Activated CD8-positive, alpha-beta memory T cell treated with anti-CD3 and anti-CD28 coated beads for 24 hours (primary cell): ENCODE results near the gene ANKRD13C.
"Not testable (repeated sequence)": the region's sequence is repeated elsewhere in the genome, so short reads cannot be mapped to it uniquely, and the experiment has no call there.

Source experiments
- DNase-seq: peaks from one replicate; pipeline ENCODE4 v3.0.0-alpha.2; 2020

ANKRD13C gene

DNA sequence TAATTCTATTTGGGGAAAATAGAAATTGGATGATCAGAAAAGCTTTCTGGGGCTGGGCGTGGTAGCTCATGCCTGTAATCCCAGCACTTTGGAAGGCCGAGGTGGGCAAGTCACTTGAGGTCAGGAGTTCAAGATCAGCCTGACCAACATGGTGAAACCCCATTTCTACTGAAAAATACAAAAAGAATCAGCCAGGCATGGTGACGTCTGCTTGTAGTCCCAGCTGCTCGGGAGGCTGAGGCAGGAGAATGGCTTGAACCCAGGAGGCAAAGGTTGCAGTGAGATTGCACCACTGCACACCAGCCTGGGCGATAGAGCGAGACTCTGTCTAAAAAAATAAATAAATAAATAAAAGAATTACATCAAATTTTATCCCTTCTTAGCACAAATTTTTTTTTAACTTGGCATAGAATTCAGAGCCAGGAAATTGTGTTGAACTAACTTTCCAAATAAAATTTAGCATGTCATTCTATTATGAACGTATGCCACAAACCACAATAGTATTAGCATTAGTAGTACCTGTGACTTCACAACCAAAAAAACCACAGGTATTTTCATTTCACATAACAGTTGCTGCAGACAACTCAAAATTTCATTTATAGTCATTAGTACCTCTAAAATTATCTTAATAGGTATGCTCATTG is 4.5 kb upstream of the ANKRD13C start:
- no peak for DNase-seq

DNA sequence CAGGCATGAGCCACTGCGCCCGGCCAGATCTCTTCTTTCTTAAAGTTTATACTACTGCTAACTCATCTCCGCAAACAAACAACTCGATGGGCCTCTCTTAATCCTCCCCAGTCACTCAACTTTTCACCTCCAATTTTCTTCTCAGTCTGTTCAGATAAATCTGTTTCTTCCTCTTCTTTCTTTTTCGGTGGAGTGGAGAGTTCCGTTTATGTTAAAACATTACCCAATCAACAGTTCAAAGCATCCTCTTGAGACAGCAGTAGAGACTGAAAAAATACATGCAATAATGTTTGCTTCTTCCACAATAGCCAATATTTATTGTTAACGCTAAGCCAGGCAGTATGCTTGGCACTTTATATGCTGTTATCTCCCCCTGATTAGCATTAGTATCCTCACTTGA is 1.4 kb upstream of the ANKRD13C start:
- no peak for DNase-seq

DNA sequence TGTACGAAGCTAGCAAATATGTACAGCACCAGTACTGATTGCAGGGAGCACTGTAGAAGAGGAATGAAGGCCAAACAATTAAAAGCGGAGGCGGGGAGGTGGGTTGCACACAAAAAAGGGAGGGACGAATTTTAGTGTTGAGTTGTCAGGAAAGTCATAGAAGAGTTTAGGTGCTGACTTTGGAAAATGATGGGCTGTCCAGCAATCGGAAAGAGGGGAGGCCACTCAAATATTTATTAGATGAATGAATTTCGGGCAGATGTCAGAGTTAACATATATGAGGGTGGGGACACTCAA is 537 bp upstream of the ANKRD13C start:
- DNase-seq = no peak

DNA sequence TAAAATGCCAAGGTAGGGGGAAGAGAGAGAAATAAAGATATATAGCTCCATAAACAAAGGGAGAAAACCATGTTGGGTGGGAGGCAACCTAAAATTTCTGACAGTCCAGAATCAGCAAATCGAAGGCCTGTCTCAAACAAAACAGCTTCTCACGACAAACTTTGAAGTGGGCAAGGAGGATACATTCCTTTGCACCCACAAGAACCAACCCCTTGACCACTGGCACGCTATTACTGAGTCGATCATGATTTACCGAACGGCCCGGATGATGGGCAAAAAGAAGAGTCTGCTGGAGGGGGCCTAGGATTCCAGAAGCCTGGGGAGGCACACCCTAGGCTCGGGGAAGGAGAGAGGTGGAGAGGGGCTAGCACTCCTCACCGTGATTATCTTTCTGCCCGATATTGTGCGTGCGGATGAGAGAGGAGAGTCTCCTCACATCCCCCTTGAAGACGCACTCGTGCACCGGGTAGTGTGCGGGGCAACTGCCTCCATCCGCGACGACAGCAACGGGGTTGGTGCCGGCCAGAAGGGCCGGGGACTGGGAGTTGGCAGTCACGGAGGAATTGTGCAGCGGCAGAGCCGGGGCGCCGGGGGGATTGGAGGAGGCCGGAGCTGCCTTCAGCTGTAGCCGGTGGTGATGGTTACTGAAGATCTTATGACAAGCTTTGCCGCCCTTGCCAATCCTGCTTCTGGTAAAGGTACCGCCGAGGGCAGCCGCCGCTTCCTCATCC is 756 bp downstream of the ANKRD13C start:
- DNase-seq = no peak

DNA sequence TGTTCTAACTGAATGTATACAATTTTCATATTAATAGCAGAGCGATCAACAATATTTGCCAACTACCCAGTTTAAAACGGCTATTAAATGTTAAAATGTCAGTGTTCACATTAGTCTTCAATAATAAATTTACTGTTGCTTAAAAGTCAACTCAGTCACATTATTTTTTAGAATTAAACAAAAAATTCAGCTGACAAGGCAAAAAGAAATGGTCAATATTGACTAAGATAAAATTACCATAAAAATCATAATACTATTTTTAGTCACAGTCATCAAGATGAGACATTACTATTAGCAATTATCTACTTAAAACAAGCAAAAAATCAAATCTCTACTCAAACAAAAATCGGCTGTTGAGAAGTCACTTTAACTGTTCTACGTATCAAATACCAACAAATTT is 1.5 kb downstream of the ANKRD13C start:
- DNase-seq = no peak

DNA sequence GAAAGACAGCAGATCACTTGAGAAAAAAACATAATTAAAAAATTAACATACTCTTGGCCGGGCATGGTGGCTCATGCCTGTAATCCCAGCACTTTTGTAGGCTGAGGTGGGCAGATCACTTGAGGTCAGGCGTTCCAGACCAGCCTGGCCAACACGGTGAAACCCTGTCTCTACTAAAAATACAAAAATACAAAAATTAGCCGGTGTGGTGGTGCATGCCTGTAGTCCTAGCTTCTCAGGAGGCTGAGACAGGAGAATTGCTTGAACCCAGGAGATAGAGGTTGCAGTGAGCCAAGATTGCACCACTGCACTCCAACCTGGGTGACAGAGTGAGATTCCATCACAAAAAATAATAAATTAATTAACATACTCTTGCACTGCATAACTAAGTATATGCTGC is 4.7 kb downstream of the ANKRD13C start:
- DNase-seq = not testable (repeated sequence)

DNA sequence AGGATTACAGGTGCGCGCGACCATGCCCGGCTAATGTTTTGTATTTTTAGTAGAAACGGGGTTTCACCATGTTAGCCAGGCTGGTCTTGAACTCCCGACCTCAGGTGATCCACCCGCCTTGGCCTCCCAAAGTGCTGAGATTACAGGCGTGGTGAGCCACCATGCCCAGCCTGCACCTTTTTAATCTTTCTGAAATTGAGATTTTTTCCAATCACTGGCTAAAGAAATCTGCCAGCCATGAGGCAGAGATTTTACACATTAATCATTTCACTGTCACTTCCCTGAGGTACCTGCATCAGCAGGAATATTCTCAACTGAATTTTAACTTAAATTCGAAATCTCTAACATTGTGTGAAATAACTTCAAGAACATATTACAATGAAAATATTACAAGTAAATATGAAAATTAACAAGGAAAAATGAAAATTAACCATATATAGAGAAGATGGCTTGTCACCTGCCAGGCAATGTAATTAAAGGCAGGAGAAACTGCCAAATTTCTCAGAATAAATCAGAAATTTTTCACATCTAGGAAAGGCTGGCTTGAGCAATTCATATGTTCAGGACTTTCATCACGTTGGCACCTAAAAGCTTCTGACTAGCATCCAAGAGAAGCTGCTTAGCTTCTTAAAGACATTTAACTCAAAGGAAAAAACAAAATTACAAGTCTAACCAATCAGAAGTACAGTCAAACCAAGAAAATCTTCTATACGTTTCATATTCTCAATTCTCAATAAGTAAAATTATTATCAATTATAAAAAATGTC is 5.9 kb downstream of the ANKRD13C start:
- DNase-seq = no peak

DNA sequence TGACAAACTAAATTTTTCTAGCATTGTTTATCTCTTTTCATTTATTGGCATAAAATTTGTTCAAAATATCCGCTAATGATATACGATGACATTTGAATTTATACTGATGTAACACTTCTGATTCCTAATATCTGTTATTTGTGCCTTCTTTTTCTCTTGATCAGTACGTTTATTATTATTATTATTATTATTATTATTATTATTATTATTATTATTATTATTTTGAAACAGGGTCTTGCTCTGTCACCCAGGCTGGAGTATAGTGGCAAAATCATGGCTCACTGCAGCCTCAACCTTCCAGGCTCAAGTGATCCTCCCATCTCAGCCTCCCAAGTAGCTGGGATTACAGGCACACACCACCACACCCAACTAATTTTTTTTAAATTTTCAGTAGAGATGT is 14.9 kb downstream of the ANKRD13C start:
- DNase-seq = not testable (repeated sequence)

DNA sequence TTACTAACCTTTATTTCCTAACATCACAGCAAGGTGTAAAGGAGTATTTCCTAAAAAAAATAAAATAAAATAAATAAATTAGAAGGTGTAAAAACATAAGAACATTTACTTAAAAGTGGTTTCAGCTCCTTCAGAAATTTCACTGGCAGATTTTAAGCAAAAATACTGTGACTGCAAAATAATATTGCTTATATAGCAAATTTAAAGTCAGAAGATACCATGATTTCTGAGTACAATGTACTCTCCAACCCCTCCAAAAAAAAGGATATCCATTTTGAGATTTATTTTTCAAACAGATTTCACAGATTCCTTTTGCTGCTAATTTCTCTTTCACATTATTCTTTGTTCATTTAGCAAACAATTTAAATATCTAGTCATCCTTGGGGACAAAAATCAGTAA is 18.5 kb downstream of the ANKRD13C start:
- no peak for DNase-seq

DNA sequence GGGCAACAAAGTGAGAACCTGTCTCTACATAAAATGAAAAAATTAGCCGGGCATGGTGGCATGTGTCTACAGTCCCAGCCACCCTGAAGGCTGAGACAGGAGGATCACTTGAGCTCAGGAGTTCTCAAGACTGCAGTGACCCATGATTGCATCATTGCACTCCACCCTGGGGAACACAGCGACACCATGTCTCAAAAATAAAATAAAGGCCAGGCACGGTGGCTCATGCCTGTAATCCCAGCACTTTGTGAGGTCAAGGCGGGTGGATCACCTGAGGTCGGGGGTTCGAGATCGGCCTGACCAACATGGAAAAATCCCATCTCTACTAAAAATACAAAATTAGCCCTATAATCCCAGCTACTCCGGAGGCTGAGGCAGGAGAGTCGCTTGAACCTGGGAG is 20.1 kb downstream of the ANKRD13C start:
- no peak for DNase-seq

DNA sequence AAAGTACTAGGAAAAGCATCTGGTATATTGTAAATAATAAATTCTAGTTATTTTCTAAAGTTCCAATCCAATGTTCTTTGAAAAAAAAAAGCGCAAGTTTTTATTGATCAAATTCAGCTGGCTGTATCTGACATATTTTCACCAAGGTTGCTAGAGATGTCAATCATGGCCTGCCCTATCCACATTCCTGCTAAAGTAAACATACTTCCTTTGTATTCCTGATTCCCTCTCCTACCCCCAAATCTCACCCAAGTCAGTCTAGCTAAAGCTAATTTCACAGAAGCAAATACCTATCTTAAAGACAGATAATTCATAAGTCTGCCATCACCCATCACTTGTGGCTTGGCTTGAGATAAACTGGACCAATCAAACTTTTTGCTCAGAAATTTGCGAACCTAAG is 21.3 kb downstream of the ANKRD13C start:
- DNase-seq = no peak

DNA sequence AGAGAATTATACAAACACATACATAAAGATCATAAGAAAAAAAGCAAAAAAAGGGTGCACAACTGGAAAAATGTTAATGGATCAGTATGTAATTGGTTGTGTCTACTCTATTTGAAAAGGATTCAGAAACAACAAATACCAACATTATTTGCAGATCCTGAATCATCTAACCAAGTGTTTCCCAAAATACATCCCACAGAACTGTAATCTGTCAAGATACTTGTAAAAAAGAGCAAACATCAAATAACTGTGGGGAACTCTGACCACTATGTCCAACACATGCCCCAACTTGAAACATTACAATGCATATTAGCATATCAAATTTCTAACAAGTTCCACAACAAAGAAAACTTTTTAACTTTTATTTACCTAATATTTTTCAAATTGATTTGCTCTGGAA is 22.6 kb downstream of the ANKRD13C start:
- no peak for DNase-seq

DNA sequence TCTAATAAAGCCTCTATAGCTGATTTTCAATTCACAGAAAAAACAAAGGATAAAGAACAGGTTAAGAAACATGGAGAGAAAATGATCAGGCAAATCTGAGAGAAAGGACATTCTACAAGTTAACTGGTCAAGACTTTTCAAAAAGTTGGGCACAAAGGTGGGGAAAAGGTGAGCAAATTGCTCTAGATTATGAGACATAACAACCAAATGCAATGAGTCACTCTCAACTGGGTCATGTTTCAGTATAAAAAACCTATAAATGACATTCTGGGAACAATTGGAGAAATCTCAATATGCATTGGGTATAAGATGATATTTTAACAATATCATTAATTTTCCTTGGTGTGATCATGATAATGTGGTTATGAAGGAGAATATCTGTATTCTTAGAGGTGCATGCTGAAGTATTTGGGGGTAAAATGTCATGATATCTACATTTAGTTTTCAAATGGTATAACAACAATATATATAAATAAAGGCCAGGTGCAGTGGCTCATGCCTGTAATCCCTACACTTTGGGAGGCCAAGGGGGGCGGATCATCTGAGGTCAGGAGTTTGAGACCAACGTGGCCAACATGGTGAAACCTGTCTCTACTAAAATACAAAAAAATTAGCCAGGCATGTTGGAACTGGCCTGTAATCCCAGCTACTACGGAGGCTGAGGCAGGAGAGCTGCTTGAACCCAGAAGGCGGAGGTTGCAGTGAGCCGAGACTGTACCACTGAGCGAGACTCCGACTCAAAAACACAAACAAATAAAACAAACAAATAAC is 27.0 kb downstream of the ANKRD13C start:
- DNase-seq = no peak

DNA sequence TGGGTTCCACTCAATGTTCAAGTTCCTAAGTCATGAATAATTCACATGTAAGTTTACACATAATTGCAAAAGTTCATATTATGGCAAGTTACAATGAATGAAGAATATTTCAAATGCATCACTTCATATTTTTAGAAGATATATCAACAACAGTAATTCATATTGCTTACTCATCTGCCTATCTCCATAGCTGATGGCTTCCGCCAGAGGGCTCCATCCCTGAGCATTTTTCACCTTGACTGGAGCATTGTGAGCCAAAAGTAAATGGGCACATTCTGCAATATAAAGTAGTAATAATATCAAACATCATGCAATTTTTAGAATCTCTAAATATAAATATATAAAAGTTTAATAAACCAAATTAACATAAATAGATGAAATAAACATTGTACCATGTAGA is 29.8 kb downstream of the ANKRD13C start:
- DNase-seq = no peak

DNA sequence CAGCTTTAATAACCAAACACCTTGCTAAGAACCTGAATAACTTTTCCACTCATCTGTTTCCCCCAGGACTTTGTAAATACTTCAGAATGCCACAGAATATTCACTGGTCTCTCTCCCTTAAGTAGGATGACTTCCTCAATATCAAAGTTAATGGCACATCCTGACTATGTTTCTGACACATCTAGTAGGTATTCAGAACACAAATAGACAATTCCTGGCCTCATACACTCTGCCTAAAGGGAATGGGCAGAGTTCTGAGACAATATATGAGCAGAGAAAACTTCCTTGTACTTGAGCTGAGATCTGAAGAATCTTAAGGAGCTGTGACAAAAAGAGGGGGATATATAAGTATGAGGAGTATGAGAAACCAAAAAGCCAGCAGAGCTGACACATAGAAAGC is 34.8 kb downstream of the ANKRD13C start:
- DNase-seq = no peak

DNA sequence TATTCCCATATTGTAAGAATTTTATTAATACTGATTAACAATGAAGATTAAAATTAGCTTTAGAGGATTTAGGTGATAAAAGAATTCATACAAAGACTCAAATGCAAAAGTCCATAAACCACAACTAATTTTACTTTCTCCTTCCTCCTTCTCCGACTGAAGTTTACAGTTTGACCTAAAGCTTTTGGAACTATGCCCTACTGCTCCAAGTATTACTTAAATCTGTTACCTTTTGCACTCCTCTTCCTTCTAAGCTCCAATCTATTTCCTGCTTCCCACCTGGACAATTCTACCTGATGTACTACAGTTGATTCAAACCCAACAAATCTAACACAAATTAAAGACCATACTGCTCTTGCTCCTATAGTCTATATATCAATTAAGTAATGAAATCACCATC is 36.3 kb downstream of the ANKRD13C start:
- DNase-seq = no peak

DNA sequence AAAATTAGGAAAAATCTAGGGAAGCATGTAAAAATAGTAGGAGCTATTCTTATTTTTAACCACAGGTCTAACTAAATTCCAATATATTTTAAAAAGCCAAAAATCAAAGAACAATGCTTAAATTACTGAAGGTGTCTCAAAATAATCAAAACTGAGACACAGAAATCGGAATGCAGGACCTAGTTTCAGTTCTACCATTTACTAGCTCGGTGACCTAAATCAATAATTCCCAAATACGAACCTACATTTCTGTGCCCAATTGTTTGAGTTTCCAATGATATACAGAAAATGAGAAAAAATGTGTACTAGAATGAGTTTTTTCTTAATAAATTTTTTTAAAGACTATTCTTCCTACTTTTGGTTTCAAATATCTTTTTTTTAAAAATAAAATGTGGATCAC is 37.4 kb downstream of the ANKRD13C start:
- no peak for DNase-seq

DNA sequence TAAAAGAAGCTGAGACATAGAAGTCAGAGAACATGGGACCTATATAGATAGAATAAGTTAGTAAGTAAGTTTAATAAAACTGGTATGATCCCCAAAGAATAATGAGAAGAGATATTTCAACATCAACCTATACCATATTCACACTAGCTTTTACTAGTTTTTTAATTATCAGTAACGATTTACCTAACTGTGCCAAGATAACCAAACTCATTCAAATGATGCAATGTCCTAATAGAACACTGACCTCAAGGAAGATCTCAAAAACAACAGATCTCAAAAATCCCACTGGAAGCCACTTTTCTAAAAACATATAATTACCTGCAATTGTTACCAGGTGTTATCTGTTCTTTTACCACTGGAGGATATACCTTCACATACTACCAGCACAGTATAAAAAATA is 38.7 kb downstream of the ANKRD13C start:
- no peak for DNase-seq

DNA sequence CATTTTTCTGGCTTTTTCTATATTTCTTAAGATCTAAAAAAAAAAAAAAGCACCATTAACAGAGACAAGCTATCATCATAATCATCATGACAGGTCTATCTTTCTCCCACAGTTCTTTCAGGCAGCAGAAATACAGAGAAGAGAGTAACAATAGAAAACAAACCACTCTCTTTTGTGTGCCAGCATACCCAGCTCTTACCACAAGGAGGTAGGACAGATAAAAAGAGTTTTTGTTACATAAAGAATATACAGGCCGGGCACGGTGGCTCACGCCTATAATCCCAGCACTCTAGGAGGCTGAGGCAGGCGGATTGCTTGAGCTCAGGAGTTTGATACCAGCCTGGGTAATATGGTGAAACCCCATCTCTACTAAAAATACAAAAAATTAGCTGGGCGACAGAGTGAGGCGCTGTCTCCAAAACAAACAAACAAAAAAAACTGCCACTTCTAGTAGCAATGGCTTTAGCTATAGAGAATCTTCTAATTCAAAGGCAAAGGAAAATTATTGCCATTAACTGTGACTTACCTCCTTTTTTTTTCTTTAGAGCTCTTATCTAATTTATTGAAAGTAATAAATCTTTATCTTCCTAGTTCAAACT is 39.7 kb downstream of the ANKRD13C start:
- DNase-seq = no peak

DNA sequence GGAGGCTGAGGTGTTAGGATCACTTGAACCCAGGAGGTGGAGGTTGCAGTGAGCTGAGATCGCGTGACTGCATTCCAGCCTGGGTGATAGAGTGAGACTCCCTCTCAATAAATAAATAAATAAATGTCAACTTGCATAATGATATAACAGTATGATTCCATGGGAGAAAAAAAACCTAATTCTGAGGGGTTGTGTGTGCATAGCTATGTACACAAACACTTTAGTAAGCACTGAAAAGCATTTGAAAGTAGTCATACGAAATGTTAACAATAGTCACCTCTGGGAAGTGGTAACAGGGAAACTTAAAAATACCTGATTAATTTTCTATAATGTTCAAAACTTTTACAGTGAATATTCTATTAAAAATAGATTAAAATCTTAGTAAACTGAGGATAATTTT is 43.2 kb downstream of the ANKRD13C start:
- no peak for DNase-seq

DNA sequence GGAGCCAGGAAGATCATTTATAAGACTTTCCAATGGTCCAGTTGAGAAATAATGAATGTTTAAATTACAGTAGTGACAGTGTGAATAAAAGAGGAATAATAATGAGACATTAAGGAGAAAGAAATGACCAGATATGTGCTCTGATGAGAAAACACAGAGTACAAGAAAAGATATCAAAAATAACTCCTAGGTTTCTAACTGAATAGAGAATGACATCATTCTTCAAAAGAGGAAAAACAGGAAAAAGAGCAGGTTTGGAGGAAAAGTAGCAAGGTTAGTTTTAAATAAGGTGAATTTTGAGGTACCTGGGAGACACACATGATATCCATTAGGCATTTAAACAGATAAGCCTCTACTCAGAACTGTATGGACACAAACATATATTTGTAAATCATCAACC is 55.0 kb downstream of the ANKRD13C start:
- DNase-seq = no peak

DNA sequence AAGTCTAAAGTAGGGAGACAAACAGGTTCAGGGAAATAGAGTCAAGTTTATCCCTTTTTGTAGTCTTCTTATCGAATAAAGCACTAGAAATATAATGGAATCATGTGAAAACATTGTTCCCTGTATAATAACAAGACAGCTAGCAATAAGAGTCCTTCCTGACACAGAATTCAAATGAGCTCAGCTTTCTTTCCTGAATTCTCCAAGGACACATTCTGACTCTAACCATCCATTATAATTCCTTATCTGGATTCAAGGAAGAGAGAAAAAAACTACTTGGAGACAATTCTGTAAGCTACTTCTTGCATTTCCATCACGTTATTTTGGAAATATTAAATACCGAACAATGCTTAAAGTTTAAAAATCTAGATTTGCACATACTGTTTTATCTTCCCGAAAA is 58.8 kb downstream of the ANKRD13C start:
- no peak for DNase-seq

DNA sequence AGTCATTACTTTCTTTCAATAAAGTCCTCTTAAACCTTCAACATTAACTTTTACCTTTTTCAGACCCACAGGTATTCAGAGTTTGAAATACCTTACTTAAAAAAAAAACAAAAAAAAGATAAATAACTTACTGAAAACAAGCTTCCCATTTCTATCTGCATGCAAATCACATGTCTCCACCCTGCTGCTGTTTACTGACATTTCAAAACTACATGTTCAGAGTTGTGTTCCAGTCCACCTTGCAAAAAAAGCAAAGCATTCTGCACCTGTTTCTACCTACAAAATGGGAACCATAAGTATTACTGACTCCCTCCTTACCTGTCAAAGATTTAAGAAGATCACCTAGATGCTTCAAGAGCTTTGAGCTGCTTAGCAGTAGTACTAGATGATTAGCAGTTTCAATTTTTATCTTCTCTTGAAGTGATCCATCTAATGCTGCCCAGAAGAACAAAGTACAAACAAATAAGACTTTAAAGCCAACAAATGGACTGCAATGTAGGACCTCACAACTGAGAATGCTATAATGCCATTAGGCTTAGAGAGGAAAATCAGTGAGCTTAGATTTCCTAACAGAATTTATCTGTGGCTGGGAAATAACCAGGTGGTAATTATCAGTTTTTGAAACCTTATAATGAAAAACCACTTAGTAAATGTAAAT is 61.2 kb downstream of the ANKRD13C start:
- DNase-seq = no peak
